H1 (cell line): Measurements from ENCODE around the gene AK5. TPM values are rescaled to one million over a fixed set of nuclear protein-coding genes. Genes with fewer than 3 reads are reported as not detected.

Experiments
- CTCF ChIA-PET: fragments of 300-600 bp; sonication (Branson Sonifier 250); formaldehyde crosslinking; loops from one replicate; lab custom pipeline; 2021; ENCODE audit not compliant: partially characterized antibody; lab: Charles Lee
- POLR2A ChIA-PET: fragments of 300-600 bp; sonication (Branson Sonifier 250); formaldehyde crosslinking; loops from one replicate; lab custom pipeline; 2021; ENCODE audit warnings: inconsistent platforms; ENCODE audit not compliant: partially characterized antibody; lab: Charles Lee
- DNase-seq, 2 experiments: peaks; one replicate each; pipeline versions ENCODE4 v3.0.0 to v3.0.0-alpha.2; 2010 to 2022; ENCODE audit warnings: low spot score in 2 of 2, low read depth in 1 of 2, mixed read lengths in 1 of 2
- FAIRE-seq: peaks from 2 replicates; lab custom pipeline; 2011; peaks lifted over from hg19 to GRCh38; lab: Jason Lieb, UNC
- H2AFZ ChIP-seq: 2 replicates; pipeline ENCODE4 v1.8.1; 2012; ENCODE audit warnings: low read length, inconsistent platforms
- H2AK5ac ChIP-seq: 2 replicates; pipeline ENCODE4 v1.6.1; 2013; ENCODE audit warnings: low read depth, low read length
- H2BK120ac ChIP-seq: replicated peaks from 2 replicates; pipeline ENCODE3; 2013; ENCODE audit warnings: low read depth, low read length, inconsistent platforms
- H2BK12ac ChIP-seq: 2 replicates; pipeline ENCODE4 v1.6.1; 2013; ENCODE audit warnings: low read depth, low read length
- H2BK15ac ChIP-seq: 2 replicates; pipeline ENCODE4 v1.6.1; 2013; ENCODE audit warnings: low read length
- H2BK20ac ChIP-seq: 2 replicates; pipeline ENCODE4 v1.6.1; 2013; ENCODE audit warnings: low read length
- H2BK5ac ChIP-seq: 2 replicates; pipeline ENCODE4 v1.6.1; 2013; ENCODE audit warnings: low read depth, low read length
- H3K14ac ChIP-seq: 2 replicates; pipeline ENCODE4 v1.6.1; 2013; ENCODE audit warnings: inconsistent platforms; ENCODE audit not compliant: insufficient read length
- H3K18ac ChIP-seq: 2 replicates; pipeline ENCODE4 v1.6.1; 2013; ENCODE audit warnings: low read length; ENCODE audit errors: extremely low read depth
- H3K23ac ChIP-seq: 2 replicates; pipeline ENCODE4 v1.6.1; 2013; ENCODE audit warnings: inconsistent platforms; ENCODE audit not compliant: insufficient read length
- H3K23me2 ChIP-seq: 2 replicates; pipeline ENCODE4 v1.6.1; 2013; ENCODE audit warnings: low read depth, low read length
- H3K27ac ChIP-seq: 2 replicates; pipeline ENCODE4 v1.6.1; 2011; ENCODE audit warnings: low read depth, low read length, inconsistent platforms
- H3K27me3 ChIP-seq, 4 experiments: replicated peaks in 1 of 4; 1 replicate in 1 of 4; 2 replicates in 3 of 4; pipeline versions ENCODE4 v1.6.1 to v1.8.1; 2011 to 2013; ENCODE audit warnings: low read length in 3 of 4, mild to moderate bottlenecking in 3 of 4, inconsistent platforms in 2 of 4, mixed read lengths in 2 of 4, moderate library complexity in 1 of 4; ENCODE audit not compliant: control insufficient read depth in 3 of 4, insufficient read depth in 3 of 4; ENCODE audit errors: extremely low read depth in 1 of 4
- H3K36me3 ChIP-seq, 4 experiments: 2 replicates each; pipeline versions ENCODE4 v1.6.1 to v1.8.1; 2011 to 2013; ENCODE audit warnings: mild to moderate bottlenecking in 4 of 4, low read length in 3 of 4, moderate library complexity in 2 of 4, control low read depth in 1 of 4, inconsistent platforms in 1 of 4; ENCODE audit not compliant: insufficient read depth in 4 of 4, control insufficient read depth in 2 of 4
- H3K4ac ChIP-seq: replicated peaks from 2 replicates; pipeline ENCODE3; 2013; ENCODE audit warnings: low read length, low read depth, mixed read lengths, inconsistent platforms; ENCODE audit not compliant: insufficient read length
- H3K4me1 ChIP-seq, 4 experiments: replicated peaks in 1 of 4; 1 replicate in 1 of 4; 2 replicates in 3 of 4; pipeline versions ENCODE4 v1.6.1 to v1.8.1; 2011 to 2013; ENCODE audit warnings: low read length in 3 of 4, inconsistent platforms in 2 of 4, mixed read lengths in 1 of 4; ENCODE audit not compliant: insufficient read depth in 4 of 4, control insufficient read depth in 3 of 4
- H3K4me2 ChIP-seq, 2 experiments: 2 replicates each; pipeline versions ENCODE4 v1.6.1 to v1.8.1; 2011 to 2013; ENCODE audit warnings: low read depth in 2 of 2, low read length in 2 of 2, control low read depth in 1 of 2, inconsistent platforms in 1 of 2, mild to moderate bottlenecking in 1 of 2; ENCODE audit not compliant: insufficient read depth in 1 of 2
- H3K4me3 ChIP-seq, 4 experiments: fragments of 200-600, 300-600 bp in 1 of 4; sonication (generic), shearing (Covaris generic), sonication (Bioruptor Twin) in 1 of 4; 2 replicates each; pipeline versions ENCODE4 v1.5.1 to v1.8.1; 2011 to 2016; ENCODE audit warnings: low read length in 4 of 4, low read depth in 3 of 4, control low read depth in 2 of 4, inconsistent platforms in 2 of 4, mild to moderate bottlenecking in 2 of 4, mixed read lengths in 1 of 4, moderate library complexity in 1 of 4; ENCODE audit not compliant: insufficient read depth in 2 of 4; ENCODE audit errors: extremely low read depth in 1 of 4
- H3K56ac ChIP-seq: replicated peaks from 2 replicates; pipeline ENCODE3; 2013; ENCODE audit warnings: low read depth, mild to moderate bottlenecking, mixed read lengths, low read length, inconsistent platforms; ENCODE audit not compliant: insufficient read length
- H3K79me1 ChIP-seq: 2 replicates; pipeline ENCODE4 v1.6.1; 2013; ENCODE audit warnings: low read depth, low read length, control low read depth
- H3K79me2 ChIP-seq, 2 experiments: 2 replicates each; pipeline versions ENCODE4 v1.6.1 to v1.8.1; 2012 to 2013; ENCODE audit warnings: low read length in 2 of 2, mild to moderate bottlenecking in 2 of 2, inconsistent platforms in 1 of 2; ENCODE audit not compliant: insufficient read depth in 2 of 2, control insufficient read depth in 1 of 2
- H3K9ac ChIP-seq, 4 experiments: replicated peaks in 1 of 4; 1 replicate in 1 of 4; 2 replicates in 3 of 4; pipeline versions ENCODE4 v1.6.1 to v1.8.1; 2011 to 2013; ENCODE audit warnings: low read depth in 3 of 4, low read length in 3 of 4, control low read depth in 2 of 4, mild to moderate bottlenecking in 2 of 4, moderate library complexity in 2 of 4, inconsistent platforms in 1 of 4; ENCODE audit errors: extremely low read depth in 1 of 4
- H3K9me3 ChIP-seq, 2 experiments: 2 replicates each; pipeline versions ENCODE4 v1.6.1 to v1.8.1; 2012 to 2013; ENCODE audit warnings: mild to moderate bottlenecking in 2 of 2, moderate library complexity in 2 of 2, control low read depth in 1 of 2, inconsistent platforms in 1 of 2, low read depth in 1 of 2, low read length in 1 of 2, mixed read lengths in 1 of 2; ENCODE audit not compliant: insufficient read depth in 2 of 2
- H4K20me1 ChIP-seq, 2 experiments: replicated peaks in 1 of 2; 2 replicates each; pipeline versions ENCODE3 to v1.8.1; 2011 to 2013; ENCODE audit warnings: inconsistent platforms in 2 of 2, low read length in 2 of 2, mild to moderate bottlenecking in 1 of 2; ENCODE audit not compliant: insufficient read depth in 2 of 2, control insufficient read depth in 1 of 2
- H4K5ac ChIP-seq: 2 replicates; pipeline ENCODE4 v1.6.1; 2013; ENCODE audit warnings: low read length, low read depth, mixed read lengths, inconsistent platforms; ENCODE audit not compliant: insufficient read length
- H4K8ac ChIP-seq: 2 replicates; pipeline ENCODE4 v1.8.0; 2013; ENCODE audit warnings: mild to moderate bottlenecking, moderate library complexity, low read length, inconsistent platforms; ENCODE audit not compliant: insufficient read depth; ENCODE audit errors: extremely low read depth
- H4K91ac ChIP-seq: replicated peaks from 2 replicates; pipeline ENCODE3; 2013; ENCODE audit warnings: low read length, mixed read lengths, inconsistent platforms; ENCODE audit not compliant: insufficient read length
- BACH1 ChIP-seq: IDR thresholded peaks from 2 replicates; pipeline ENCODE4 v1.6.1; 2012; ENCODE audit warnings: low read length, improper control_type of control experiment
- BCL11A ChIP-seq, 2 experiments: IDR thresholded peaks; one replicate each; pipeline ENCODE4 v1.6.1; 2011; ENCODE audit warnings: low read depth in 2 of 2, low read length in 2 of 2, mild to moderate bottlenecking in 2 of 2
- GABPA ChIP-seq: IDR thresholded peaks from 2 replicates; pipeline ENCODE4 v1.6.1; 2011; ENCODE audit warnings: mild to moderate bottlenecking, low read length, moderate library complexity, borderline replicate concordance; ENCODE audit not compliant: insufficient read depth
- HDAC2 ChIP-seq, 2 experiments: fragments of 300-600 bp in 1 of 2; sonication (generic) in 1 of 2; IDR thresholded peaks; 2 replicates each; pipeline ENCODE4 v1.6.1; 2011 to 2012; ENCODE audit warnings: low read depth in 2 of 2, low read length in 2 of 2, mild to moderate bottlenecking in 2 of 2, moderate library complexity in 2 of 2, borderline replicate concordance in 1 of 2, inconsistent platforms in 1 of 2
- MAFK ChIP-seq: IDR thresholded peaks from 2 replicates; pipeline ENCODE4 v1.6.1; 2012; ENCODE audit warnings: low read depth, mild to moderate bottlenecking, improper control_type of control experiment, low read length
- NRF1 ChIP-seq: IDR thresholded peaks from 2 replicates; pipeline ENCODE4 v1.6.1; 2011; ENCODE audit warnings: mild to moderate bottlenecking, low read depth, low read length, improper control_type of control experiment
- WGBS, 2 experiments: shearing (Covaris generic) in 1 of 2; methylation state at CpG; one replicate each; pipeline versions ENCODE4 v1.1.6 to v1.1.7; 2013 to 2015; ENCODE audit warnings: low lambda C conversion rate in 2 of 2, mixed read lengths in 2 of 2, inconsistent platforms in 1 of 2, low coverage in 1 of 2, missing lambda C conversion rate in 1 of 2; ENCODE audit not compliant: insufficient replicate concordance in 2 of 2, insufficient coverage in 1 of 2, insufficient read length in 1 of 2; ENCODE audit errors: extremely low coverage in 1 of 2, missing lambda C conversion rate in 1 of 2; 5-methylcytosine and 5-hydroxymethylcytosine counted together
- polyA plus RNA-seq, 7 experiments: library from polyadenylated mRNA; depleted of rRNA in 3 of 7; stranded (reverse) in 5 of 7; unstranded in 2 of 7; fragments of >200 nt in 5 of 7; fragments of 200-250 nt in 2 of 7; gene quantifications; 1 replicate in 5 of 7; 2 replicates in 1 of 7; 4 replicates in 1 of 7; pipeline versions ENCODE4 v1.2.1 to v1.2.3, GENCODE V29; 2011 to 2013; ENCODE audit warnings: missing spikeins in 2 of 7, mixed read lengths in 2 of 7
- total RNA-seq: library from RNA; stranded (reverse); fragmentation: NEBNext Ultra II Directional; extraction: Animal tissue kit (Norgen Biotek cat#: 25700); gene quantifications from 2 replicates; pipeline ENCODE4 v1.2.1, GENCODE V29; 2021

Gene AK5
- total and polyA plus RNA-seq, 2 of the 8 experiments (the other 6 are each of a cell fraction or from before 2014, with no cell fraction given): 2.0 to 7.1 TPM

DNA sequence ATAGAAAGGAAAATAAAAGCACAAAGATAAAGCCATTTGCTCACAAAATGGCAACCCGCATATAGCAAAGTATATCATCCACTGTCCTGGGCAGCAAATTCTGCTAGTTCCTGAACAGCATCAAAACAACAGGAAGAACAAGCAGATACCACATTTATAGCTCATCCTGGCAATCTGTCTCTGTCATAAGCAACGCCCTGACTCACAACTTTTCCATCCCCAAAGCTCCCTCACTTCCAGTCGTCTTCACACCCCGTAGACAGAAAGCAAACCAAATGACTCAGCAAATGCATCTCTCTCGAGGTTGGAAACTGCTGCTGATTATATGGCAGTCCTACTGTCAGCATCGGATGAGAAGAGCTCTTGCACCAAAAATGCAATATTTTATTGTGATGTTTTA is 65.8 kb downstream of the AK5 start:
- 89% methylated on average over 6 of the region's 6 CpGs; no CpG with 5 or more reads in 1 of the 2 experiments for WGBS, 2 experiments
- Histone ChIP-seq H4K20me1 (no peaks in the 10 kb centered on the region), H2AFZ (peak overlapping the region; percentile 73), H2BK15ac (no peak overlapping the region), H2BK120ac (no peak overlapping the region), H3K79me2 (no peaks in the 10 kb centered on the region), H2BK12ac (no peak overlapping the region), H3K4me3 (no peak overlapping the region), H3K4me1 (no peaks in the 10 kb centered on the region), H2BK20ac (no peak overlapping the region), H3K23me2 (no peaks in the 10 kb centered on the region), H3K36me3 (no peaks in the 10 kb centered on the region), H2AK5ac (no peak overlapping the region), H4K91ac (no peak overlapping the region), H3K18ac (no peak overlapping the region), H4K5ac (no peak overlapping the region), H3K9me3 (no peaks in the 10 kb centered on the region), H3K9ac (no peak overlapping the region), H4K8ac (no peak overlapping the region), H3K4me2 (no peak overlapping the region), H3K14ac (no peak overlapping the region), H3K4ac (no peak overlapping the region), H3K23ac (no peak overlapping the region), H2BK5ac (no peak overlapping the region), H3K79me1 (no peaks in the 10 kb centered on the region), H3K56ac (no peak overlapping the region), H3K27me3 (no peaks in the 10 kb centered on the region), H3K27ac (no peak overlapping the region)
- no peak for DNase-seq
- ChIA-PET CTCF (interaction anchor here (1.1 kb wide), 1 partner anchor 13 kb away, joined by 3 read pairs; no protein-coding TSS in a partner anchor), POLR2A (interaction anchor here (1.0 to 1.4 kb wide), 2 partner anchors 66 to 335 kb away, joined by 3 read pairs; partner anchors contain the start of genes AK5 and ZZZ3)
- TF ChIP-seq BACH1: peak; percentile 70
- TF ChIP-seq GABPA: no peak
- TF ChIP-seq MAFK: peak; percentile 73
- no peak for TF ChIP-seq NRF1
- TF ChIP-seq BCL11A (IDR thresholded peaks at IDR 0.05; ENCODE audit: low read depth in 2 of 2, low read length in 2 of 2): no peak
- no peak for TF ChIP-seq HDAC2 (IDR thresholded peaks at IDR 0.05; ENCODE audit: borderline replicate concordance in 1 of 2, low read depth in 2 of 2, low read length in 2 of 2)
- FAIRE-seq: no peak
